ENCODE data around the gene C1QTNF12. TPM values are rescaled to one million over a fixed set of nuclear protein-coding genes. Genes with fewer than 3 reads are reported as not detected.

The C1QTNF12 gene
- total RNA-seq (ENCODE audit: low replicate concordance): 2.5 TPM in 2 replicates
- long read RNA-seq: 0 reads

DNA sequence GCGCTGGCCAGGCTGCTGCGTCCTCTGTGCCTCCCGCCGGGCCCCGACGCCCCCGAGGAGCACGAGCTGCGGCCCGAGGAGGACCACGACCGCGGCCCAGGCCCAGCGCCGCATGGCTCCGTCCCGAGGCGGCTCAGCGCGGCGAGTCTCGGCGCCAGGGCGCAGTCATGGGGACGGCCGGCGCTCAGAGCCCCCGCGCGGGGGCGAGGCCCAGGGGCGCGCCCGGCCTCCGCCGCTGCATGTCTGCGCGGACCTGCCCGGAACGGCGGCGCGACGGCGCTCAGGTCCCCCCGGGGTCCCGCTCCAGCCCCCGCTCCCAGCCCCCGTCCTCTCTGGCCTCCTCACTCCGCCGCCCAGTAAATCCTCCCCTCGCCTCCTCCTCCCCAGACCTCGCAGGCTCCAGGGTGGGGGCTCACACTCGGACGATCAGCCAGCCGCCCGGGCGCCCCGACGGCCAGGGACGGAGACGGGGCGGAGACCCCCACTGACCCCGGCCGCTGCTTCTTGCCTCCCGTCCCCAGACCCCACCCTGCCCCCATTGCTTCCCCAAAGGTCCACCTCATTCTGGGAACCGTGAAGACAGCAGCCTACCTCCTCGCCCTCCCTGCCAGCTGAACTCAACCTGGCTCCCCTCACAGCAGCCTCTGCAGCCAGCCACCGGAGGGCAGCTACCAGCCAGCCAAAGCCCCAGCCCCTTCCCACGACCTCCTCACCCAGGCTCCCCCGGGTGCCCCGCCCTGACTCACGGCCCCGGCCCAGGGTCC, at the start of gene C1QTNF12:
C1QTNF12 (minus strand) TSS at position 146 of the 764 bp plus-strand sequence; CDS start at position 114, 32 bp downstream.
- Mint-ChIP-seq H3K27me3 (peaks cover 3% of the 10 kb centered on the region), H3K4me1 (ENCODE audit: unreplicated experiment) (no peaks in the 10 kb centered on the region), H3K4me3 (no peak within 1 kb of the TSS), H3K36me3 (no peaks in the 10 kb centered on the region), H3K27ac (no peak within 1 kb of the TSS), H3K9me3 (no peaks in the 10 kb centered on the region)
- TF ChIP-seq, protein P1, sequence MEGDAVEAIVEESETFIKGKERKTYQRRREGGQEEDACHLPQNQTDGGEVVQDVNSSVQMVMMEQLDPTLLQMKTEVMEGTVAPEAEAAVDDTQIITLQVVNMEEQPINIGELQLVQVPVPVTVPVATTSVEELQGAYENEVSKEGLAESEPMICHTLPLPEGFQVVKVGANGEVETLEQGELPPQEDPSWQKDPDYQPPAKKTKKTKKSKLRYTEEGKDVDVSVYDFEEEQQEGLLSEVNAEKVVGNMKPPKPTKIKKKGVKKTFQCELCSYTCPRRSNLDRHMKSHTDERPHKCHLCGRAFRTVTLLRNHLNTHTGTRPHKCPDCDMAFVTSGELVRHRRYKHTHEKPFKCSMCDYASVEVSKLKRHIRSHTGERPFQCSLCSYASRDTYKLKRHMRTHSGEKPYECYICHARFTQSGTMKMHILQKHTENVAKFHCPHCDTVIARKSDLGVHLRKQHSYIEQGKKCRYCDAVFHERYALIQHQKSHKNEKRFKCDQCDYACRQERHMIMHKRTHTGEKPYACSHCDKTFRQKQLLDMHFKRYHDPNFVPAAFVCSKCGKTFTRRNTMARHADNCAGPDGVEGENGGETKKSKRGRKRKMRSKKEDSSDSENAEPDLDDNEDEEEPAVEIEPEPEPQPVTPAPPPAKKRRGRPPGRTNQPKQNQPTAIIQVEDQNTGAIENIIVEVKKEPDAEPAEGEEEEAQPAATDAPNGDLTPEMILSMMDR (conservative IDR thresholded peaks at IDR 0.05): no peak
- DNase-seq (ENCODE audit: extremely low spot score, unreplicated experiment): no peak

DNA sequence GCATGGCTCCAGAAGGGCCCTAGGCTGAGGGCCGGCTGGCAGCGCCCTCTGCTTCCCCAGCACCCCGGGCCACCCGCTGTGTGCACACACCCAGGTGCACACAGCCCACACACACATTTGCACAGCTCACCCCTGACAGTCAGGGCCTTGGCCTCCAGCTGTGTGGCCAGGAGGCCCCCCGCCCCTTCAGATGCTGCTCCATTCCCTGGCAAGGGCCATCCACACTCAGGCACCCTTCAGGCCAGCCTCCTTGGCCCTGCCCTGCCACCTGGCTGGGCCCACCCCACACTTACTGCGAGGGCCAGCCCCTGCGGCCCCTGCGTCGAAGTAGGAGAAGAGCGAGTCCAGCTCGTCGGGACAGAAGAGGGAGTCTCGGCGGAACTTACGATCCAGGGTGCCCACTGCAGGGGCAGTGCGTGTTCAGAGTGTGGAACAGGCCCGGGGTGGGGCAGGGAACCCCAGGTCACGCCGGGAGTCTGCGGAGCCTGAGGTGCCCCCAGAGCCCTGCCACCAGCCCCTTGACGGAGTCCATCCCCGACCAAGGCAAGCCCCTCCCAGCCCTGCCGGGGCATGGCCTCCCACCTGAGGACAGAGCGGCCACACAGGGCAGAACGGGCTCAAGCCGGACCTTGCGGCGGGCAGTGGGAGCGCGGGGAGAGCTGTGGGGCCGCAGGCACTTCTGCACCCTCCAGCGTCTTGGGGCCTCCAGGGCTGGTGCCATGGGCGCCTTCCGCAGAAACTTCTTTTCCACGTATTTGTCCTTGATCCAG, 48.8 kb upstream of the C1QTNF12 start:
- no peak overlapping the region for H3K27ac Mint-ChIP-seq
- H3K27me3 Mint-ChIP-seq: no peaks in the 10 kb centered on the region
- DNase-seq (ENCODE audit: extremely low spot score, unreplicated experiment): no peak
- H3K36me3 Mint-ChIP-seq: no peaks in the 10 kb centered on the region
- H3K9me3 Mint-ChIP-seq: no peaks in the 10 kb centered on the region
- peaks cover 6% of the 10 kb centered on the region for H3K4me1 Mint-ChIP-seq (ENCODE audit: unreplicated experiment)
- TF ChIP-seq, protein P1 (conservative IDR thresholded peaks at IDR 0.05): no peak
- H3K4me3 Mint-ChIP-seq: no peak overlapping the region

DNA sequence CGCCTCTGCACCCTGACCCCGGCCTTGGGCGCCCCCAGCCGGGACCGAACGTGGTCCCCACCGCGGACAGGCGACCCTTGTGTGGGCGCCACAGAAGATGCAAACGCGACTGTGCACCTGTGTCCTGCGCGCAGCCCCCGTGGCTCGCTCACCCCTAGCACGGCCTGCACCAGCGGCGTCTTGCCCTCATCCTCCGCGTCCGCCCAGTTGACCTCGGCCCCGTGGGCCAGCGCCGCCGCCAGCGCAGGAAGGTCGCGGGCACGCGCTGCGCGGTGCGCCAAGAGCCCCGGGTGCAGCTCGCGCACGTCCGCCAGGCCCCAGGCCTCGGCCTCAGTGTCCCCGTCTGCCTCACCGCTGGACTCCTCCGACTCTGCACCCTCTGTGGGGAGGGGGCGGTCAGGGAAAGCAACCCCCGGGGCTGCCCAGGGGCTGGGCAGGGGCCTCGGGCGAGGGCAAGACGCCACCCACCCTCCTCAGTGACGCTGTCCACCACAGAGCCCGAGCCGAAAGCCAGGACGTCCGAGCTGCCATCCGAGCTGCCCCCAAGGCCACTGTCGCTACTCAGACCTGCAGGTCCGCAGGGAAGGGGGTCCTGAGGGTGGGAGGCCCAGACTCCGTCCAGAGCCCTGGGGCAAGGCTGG, 47.8 kb upstream of the C1QTNF12 start:
- Mint-ChIP-seq H3K36me3 (no peaks in the 10 kb centered on the region), H3K27me3 (no peaks in the 10 kb centered on the region), H3K9me3 (no peaks in the 10 kb centered on the region), H3K27ac (no peak overlapping the region), H3K4me1 (ENCODE audit: unreplicated experiment) (peaks cover 6% of the 10 kb centered on the region), H3K4me3 (no peak overlapping the region)
- DNase-seq (ENCODE audit: extremely low spot score, unreplicated experiment): no peak
- TF ChIP-seq, protein P1 (conservative IDR thresholded peaks at IDR 0.05): no peak

DNA sequence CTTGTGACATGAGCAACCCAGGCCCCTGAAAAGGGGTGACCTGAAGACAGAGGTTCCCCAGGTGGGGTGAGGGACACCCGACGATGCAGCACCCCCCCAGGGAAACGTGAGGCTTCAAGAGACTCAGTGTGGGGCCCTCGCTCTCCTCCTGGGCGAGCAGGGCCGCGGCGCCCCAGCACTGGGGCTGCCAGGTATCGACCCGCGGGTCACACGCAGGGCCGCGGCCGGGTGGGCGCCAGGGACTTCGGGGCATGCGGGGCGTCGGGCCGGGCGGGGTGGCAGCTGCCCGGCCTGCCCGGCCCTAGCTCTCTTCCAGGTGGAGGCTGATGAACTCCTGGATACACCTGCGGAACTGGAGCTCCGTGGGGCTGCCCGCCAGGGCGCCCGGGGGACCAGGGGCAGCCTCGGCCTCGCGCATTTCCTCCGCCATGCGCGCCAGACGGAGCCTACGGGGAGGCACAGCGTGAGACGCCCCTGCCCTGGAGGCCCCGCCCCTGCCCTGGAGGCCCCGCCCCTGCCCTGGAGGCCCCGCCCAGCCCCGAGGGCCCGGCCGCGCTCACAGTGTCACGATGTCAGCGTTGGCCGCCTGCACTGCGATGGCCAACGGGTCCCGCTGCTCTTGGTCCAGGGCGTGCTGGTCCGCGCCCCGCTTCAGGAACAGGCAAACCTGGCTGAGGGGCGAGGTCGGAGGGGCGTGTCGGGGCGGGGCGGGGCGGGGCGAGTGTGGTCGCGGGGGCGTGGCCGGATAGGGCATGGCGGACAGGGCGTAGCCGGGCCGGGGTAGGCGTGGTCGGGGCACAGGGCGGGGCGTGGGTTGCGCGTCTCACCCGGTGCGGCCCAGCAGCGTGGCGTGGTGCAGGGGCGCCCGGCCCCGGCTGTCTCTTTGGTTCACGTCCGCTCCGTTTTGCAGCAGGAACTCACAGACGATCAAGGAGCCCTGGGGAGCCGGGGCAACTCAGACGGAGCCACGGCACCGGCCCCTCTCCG, 47.0 kb upstream of the C1QTNF12 start:
- Mint-ChIP-seq H3K27me3 (no peaks in the 10 kb centered on the region), H3K4me3 (no peak overlapping the region), H3K4me1 (ENCODE audit: unreplicated experiment) (peaks cover 6% of the 10 kb centered on the region), H3K36me3 (no peaks in the 10 kb centered on the region), H3K27ac (no peak overlapping the region), H3K9me3 (no peaks in the 10 kb centered on the region)
- no peak for DNase-seq (ENCODE audit: extremely low spot score, unreplicated experiment)
- TF ChIP-seq, protein P1 (conservative IDR thresholded peaks at IDR 0.05): no peak

DNA sequence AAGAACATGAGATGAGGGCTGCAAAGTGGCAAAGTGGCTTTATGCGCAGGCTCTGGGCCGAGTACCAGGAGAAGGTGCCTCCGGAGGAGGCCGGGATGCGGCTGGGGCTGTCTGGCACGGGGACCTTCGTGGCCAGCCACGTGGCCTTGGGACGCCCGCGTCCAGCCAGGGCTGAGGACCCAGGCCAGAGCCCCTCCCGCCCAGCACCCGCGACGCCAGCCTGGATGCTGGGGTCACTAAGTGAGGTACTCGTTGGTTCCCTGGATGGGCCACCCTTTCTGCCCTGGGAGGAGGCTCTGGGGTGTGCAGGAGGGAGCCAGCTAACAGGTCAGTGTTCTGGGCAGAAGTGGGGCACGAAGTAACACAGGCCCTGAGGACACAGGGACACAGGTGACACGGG, 46.3 kb upstream of the C1QTNF12 start:
- Mint-ChIP-seq H3K27ac (no peak overlapping the region), H3K4me1 (ENCODE audit: unreplicated experiment) (peaks cover 6% of the 10 kb centered on the region), H3K4me3 (no peak overlapping the region), H3K36me3 (no peaks in the 10 kb centered on the region), H3K27me3 (no peaks in the 10 kb centered on the region), H3K9me3 (no peaks in the 10 kb centered on the region)
- TF ChIP-seq, protein P1 (conservative IDR thresholded peaks at IDR 0.05): no peak
- DNase-seq (ENCODE audit: extremely low spot score, unreplicated experiment): no peak
